ENCODE measurements around the gene FYCO1. TPM values are rescaled to one million over a fixed set of nuclear protein-coding genes. Genes with fewer than 3 reads are reported as not detected.
A peak's percentile ranks its signal among the peaks of the same experiment; 100 is the strongest.

Gene FYCO1
- total and polyA plus RNA-seq, 7 experiments from 2014 or later = 0.95 to 27.5 (median 21.5) TPM

GRCh38 chr3:45938043-45938435 is 57.6 kb downstream of the FYCO1 start:
- Histone ChIP-seq H3K27me3 (ENCODE audit: control insufficient read depth in 2 of 2, insufficient read depth in 2 of 2, low read length in 2 of 2) (no peaks in the 10 kb centered on the region), H3K4me1 (ENCODE audit: control insufficient read depth in 2 of 2, insufficient read depth in 2 of 2, low read length in 2 of 2) (peaks cover 7 to 26% of the 10 kb centered on the region in 2 donors), H3K36me3 (ENCODE audit: control insufficient read depth in 2 of 3, insufficient read depth in 3 of 3, low read length in 3 of 3) (peaks cover 0 to 45% (median 14%) of the 10 kb centered on the region in 3 experiments), H3K27ac (ENCODE audit: low read depth, low read length) (no peak overlapping the region), H3K9me3 (ENCODE audit: control insufficient read depth in 2 of 3, low read length in 3 of 3) (no peaks in the 10 kb centered on the region), H3K4me3 (ENCODE audit: low read length) (no peak overlapping the region)
- CTCF ChIA-PET = interaction anchor here (0.5 to 19.0 kb wide), 14 partner anchors 36 to 440 kb away, joined by 3 to 336 read pairs (median 4); partner anchors contain the start of gene CCR5
- Mint-ChIP-seq H3K9me3 (peaks cover 0 to 6% (median 0%) of the 10 kb centered on the region in 11 donors), H3K27ac (no peak overlapping the region), H3K4me1 (peaks cover 15 to 36% (median 21%) of the 10 kb centered on the region in 7 donors), H3K27me3 (no peaks in the 10 kb centered on the region), H3K4me3 (no peak overlapping the region), H3K36me3 (peaks cover 7 to 60% (median 33%) of the 10 kb centered on the region in 5 donors)
- POLR2A ChIA-PET = interaction anchor here (0.6 to 1.4 kb wide), 6 partner anchors 56 to 141 kb away, joined by 3 to 8 read pairs (median 4); partner anchors contain the start of gene FYCO1
- DNase-seq (no peak), ATAC-seq (no peak)
- intact Hi-C loops (cut with micrococcal nuclease) = loop anchor here (1.0 to 2.0 kb wide), 6 partner anchors 38 to 441 kb away; partner anchors contain the start of genes CCR1 (in 1 of the 2), CCR5 (in 1 of the 2) and FYCO1 (in 1 of the 2)

- no peaks in the 10 kb centered on the region for H3K27me3 ChIP-seq (ENCODE audit: control insufficient read depth in 2 of 2, insufficient read depth in 2 of 2, low read length in 2 of 2)
- DNase-seq (no peak), ATAC-seq (no peak)
- Mint-ChIP-seq H3K4me1 (peaks cover 10 to 30% (median 15%) of the 10 kb centered on the region in 7 donors), H3K9me3 (peaks cover 0 to 6% (median 0%) of the 10 kb centered on the region in 11 donors), H3K36me3 (peaks cover 7 to 60% (median 34%) of the 10 kb centered on the region in 5 donors), H3K27ac (no peak overlapping the region), H3K4me3 (no peak overlapping the region), H3K27me3 (no peaks in the 10 kb centered on the region)
- ChIA-PET POLR2A (interaction anchor here (0.6 to 1.3 kb wide), 3 partner anchors 59 to 142 kb away, joined by 3 read pairs; partner anchors contain the start of gene FYCO1), CTCF (interaction anchor here (0.6 to 19.0 kb wide), 8 partner anchors 9 to 441 kb away, joined by 3 to 336 read pairs (median 3); partner anchors contain the start of gene FYCO1)
- H3K9me3 ChIP-seq (ENCODE audit: control insufficient read depth in 2 of 3, low read length in 3 of 3) = no peaks in the 10 kb centered on the region
- H3K36me3 ChIP-seq (ENCODE audit: control insufficient read depth in 2 of 3, insufficient read depth in 3 of 3, low read length in 3 of 3) = peaks cover 0 to 51% (median 14%) of the 10 kb centered on the region in 3 experiments
- intact Hi-C loops (cut with micrococcal nuclease) = loop anchor here (1.0 to 2.0 kb wide), 6 partner anchors 39 to 441 kb away; partner anchors contain the start of genes CCR1 (in 1 of the 2), CCR5 (in 1 of the 2) and FYCO1 (in 1 of the 2)
- H3K4me1 ChIP-seq (ENCODE audit: control insufficient read depth in 2 of 2, insufficient read depth in 2 of 2, low read length in 2 of 2) = peaks cover 5 to 20% of the 10 kb centered on the region in 2 donors
- H3K4me3 ChIP-seq (ENCODE audit: low read length) = no peak overlapping the region
- no peak overlapping the region for H3K27ac ChIP-seq (ENCODE audit: low read depth, low read length)
Measured at GRCh38 chr3:45937206-45938042, 58.2 kb downstream of the FYCO1 start.

DNA sequence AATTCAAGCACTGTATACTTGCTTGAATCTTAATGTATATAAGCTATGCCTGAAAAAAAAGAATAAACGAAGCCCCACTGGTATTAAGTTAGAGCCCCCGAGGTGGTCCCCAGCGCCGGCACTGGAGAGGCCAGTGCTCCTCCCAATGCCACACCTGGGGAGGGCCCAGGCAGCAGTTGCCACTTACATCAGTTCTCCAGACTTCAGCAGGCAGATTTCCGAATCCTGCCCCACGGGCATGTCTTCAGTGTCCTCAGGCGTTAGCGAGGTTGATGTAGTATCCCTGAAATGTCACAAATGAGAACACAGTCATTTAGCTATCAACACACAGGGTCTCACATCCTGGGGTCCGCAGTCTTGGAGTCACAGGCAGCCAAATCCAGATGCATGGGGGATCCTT is 59.4 kb downstream of the FYCO1 start:
- ChIA-PET CTCF (interaction anchor here (0.6 to 19.0 kb wide), 3 partner anchors 10 to 852 kb away, joined by 3 to 336 read pairs (median 3); no protein-coding TSS in a partner anchor), POLR2A (interaction anchor here (0.8 kb wide), 1 partner anchor 140 kb away, joined by 3 read pairs; no protein-coding TSS in a partner anchor)
- H3K36me3 Mint-ChIP-seq = peaks cover 13 to 63% (median 39%) of the 10 kb centered on the region in 5 donors
- no peak overlapping the region for H3K4me3 Mint-ChIP-seq
- intact Hi-C loops (cut with micrococcal nuclease) = no loop called here
- Histone ChIP-seq H3K36me3 (ENCODE audit: control insufficient read depth in 2 of 3, insufficient read depth in 3 of 3, low read length in 3 of 3) (peaks cover 0 to 62% (median 14%) of the 10 kb centered on the region in 3 experiments), H3K27ac (ENCODE audit: low read depth, low read length) (no peak overlapping the region), H3K4me1 (ENCODE audit: control insufficient read depth in 2 of 2, insufficient read depth in 2 of 2, low read length in 2 of 2) (peaks cover 5 to 10% of the 10 kb centered on the region in 2 donors), H3K27me3 (ENCODE audit: control insufficient read depth in 2 of 2, insufficient read depth in 2 of 2, low read length in 2 of 2) (no peaks in the 10 kb centered on the region), H3K9me3 (ENCODE audit: control insufficient read depth in 2 of 3, low read length in 3 of 3) (no peaks in the 10 kb centered on the region), H3K4me3 (ENCODE audit: low read length) (no peak overlapping the region)
- DNase-seq = no peak
- peaks cover 0 to 6% (median 0%) of the 10 kb centered on the region in 11 donors for H3K9me3 Mint-ChIP-seq
- H3K27me3 Mint-ChIP-seq = no peaks in the 10 kb centered on the region
- no peak for ATAC-seq
- H3K27ac Mint-ChIP-seq = no peak overlapping the region
- peaks cover 7 to 23% (median 10%) of the 10 kb centered on the region in 7 donors for H3K4me1 Mint-ChIP-seq

DNA sequence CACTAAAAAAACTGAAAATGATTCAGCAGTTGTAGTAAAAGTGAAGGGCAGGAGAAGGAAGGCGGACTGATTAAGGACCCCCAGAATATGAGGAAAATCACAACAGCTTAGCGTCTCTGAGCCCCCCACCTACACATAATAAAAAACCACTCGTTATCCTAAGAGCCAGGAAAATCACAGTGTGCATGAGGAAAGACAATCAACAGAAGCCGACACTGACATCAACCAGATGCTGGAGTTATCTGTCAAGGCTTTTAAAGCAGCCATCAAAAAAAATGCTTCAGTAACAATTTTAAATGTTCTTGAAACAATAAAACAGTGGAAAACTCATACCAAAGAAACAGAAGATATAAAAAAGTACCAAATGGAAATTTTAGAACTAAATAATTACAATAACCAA is 62.0 kb downstream of the FYCO1 start:
- Histone ChIP-seq H3K27me3 (ENCODE audit: control insufficient read depth in 2 of 2, insufficient read depth in 2 of 2, low read length in 2 of 2) (no peaks in the 10 kb centered on the region), H3K36me3 (ENCODE audit: control insufficient read depth in 2 of 3, insufficient read depth in 3 of 3, low read length in 3 of 3) (peaks cover 7 to 89% (median 24%) of the 10 kb centered on the region in 3 experiments), H3K9me3 (ENCODE audit: control insufficient read depth in 2 of 3, low read length in 3 of 3) (no peaks in the 10 kb centered on the region), H3K4me3 (ENCODE audit: low read length) (no peak overlapping the region), H3K27ac (ENCODE audit: low read depth, low read length) (no peak overlapping the region), H3K4me1 (ENCODE audit: control insufficient read depth in 2 of 2, insufficient read depth in 2 of 2, low read length in 2 of 2) (no peaks in the 10 kb centered on the region)
- ChIA-PET CTCF (interaction anchor here (19.0 kb wide), 1 partner anchor 147 kb away, joined by 336 read pairs; no protein-coding TSS in a partner anchor), POLR2A (no interaction called here)
- no peak overlapping the region for H3K4me3 Mint-ChIP-seq
- H3K27ac Mint-ChIP-seq = peak overlapping the region in 1 of 9 donors; percentile 48
- DNase-seq (no peak), ATAC-seq (no peak)
- intact Hi-C loops (cut with micrococcal nuclease) = no loop called here
- H3K4me1 Mint-ChIP-seq = peaks cover 1 to 12% (median 4%) of the 10 kb centered on the region in 7 donors
- H3K27me3 Mint-ChIP-seq = no peaks in the 10 kb centered on the region
- peaks cover 18 to 78% (median 48%) of the 10 kb centered on the region in 5 donors for H3K36me3 Mint-ChIP-seq
- no peaks in the 10 kb centered on the region for H3K9me3 Mint-ChIP-seq

- intact Hi-C loops (cut with micrococcal nuclease) = no loop called here
- Histone ChIP-seq H3K4me3 (ENCODE audit: low read length) (no peak overlapping the region), H3K27me3 (ENCODE audit: control insufficient read depth in 2 of 2, insufficient read depth in 2 of 2, low read length in 2 of 2) (no peaks in the 10 kb centered on the region), H3K9me3 (ENCODE audit: control insufficient read depth in 2 of 3, low read length in 3 of 3) (no peaks in the 10 kb centered on the region), H3K36me3 (ENCODE audit: control insufficient read depth in 2 of 3, insufficient read depth in 3 of 3, low read length in 3 of 3) (peaks cover 10 to 88% (median 29%) of the 10 kb centered on the region in 3 experiments), H3K27ac (ENCODE audit: low read depth, low read length) (no peak overlapping the region), H3K4me1 (ENCODE audit: control insufficient read depth in 2 of 2, insufficient read depth in 2 of 2, low read length in 2 of 2) (no peaks in the 10 kb centered on the region)
- POLR2A ChIA-PET = interaction anchor here (0.8 kb wide), 1 partner anchor 37 kb away, joined by 3 read pairs; no protein-coding TSS in a partner anchor
- ATAC-seq (peak; percentile 74), DNase-seq (no peak)
- H3K9me3 Mint-ChIP-seq = no peaks in the 10 kb centered on the region
- peaks cover 18 to 82% (median 52%) of the 10 kb centered on the region in 5 donors for H3K36me3 Mint-ChIP-seq
- H3K27ac Mint-ChIP-seq = no peak overlapping the region
- peaks cover 0 to 9% (median 5%) of the 10 kb centered on the region in 7 donors for H3K4me1 Mint-ChIP-seq
- no peaks in the 10 kb centered on the region for H3K27me3 Mint-ChIP-seq
- CTCF ChIA-PET = interaction anchor here (0.6 to 19.0 kb wide), 3 partner anchors 98 to 272 kb away, joined by 3 to 336 read pairs (median 4); no protein-coding TSS in a partner anchor
- no peak overlapping the region for H3K4me3 Mint-ChIP-seq
Measured at GRCh38 chr3:45932112-45932511, 63.5 kb downstream of the FYCO1 start.

GRCh38 chr3:45931496-45931895 is 64.1 kb downstream of the FYCO1 start:
- Histone ChIP-seq H3K27me3 (ENCODE audit: control insufficient read depth in 2 of 2, insufficient read depth in 2 of 2, low read length in 2 of 2) (no peaks in the 10 kb centered on the region), H3K27ac (ENCODE audit: low read depth, low read length) (no peak overlapping the region), H3K9me3 (ENCODE audit: control insufficient read depth in 2 of 3, low read length in 3 of 3) (no peaks in the 10 kb centered on the region), H3K4me1 (ENCODE audit: control insufficient read depth in 2 of 2, insufficient read depth in 2 of 2, low read length in 2 of 2) (no peaks in the 10 kb centered on the region), H3K4me3 (ENCODE audit: low read length) (no peak overlapping the region), H3K36me3 (ENCODE audit: control insufficient read depth in 2 of 3, insufficient read depth in 3 of 3, low read length in 3 of 3) (peaks cover 10 to 82% (median 29%) of the 10 kb centered on the region in 3 experiments)
- CTCF ChIA-PET = interaction anchor here (0.9 to 19.0 kb wide), 3 partner anchors 149 to 271 kb away, joined by 4 to 336 read pairs (median 9); no protein-coding TSS in a partner anchor
- Mint-ChIP-seq H3K27me3 (no peaks in the 10 kb centered on the region), H3K27ac (peak overlapping the region in 2 of 9 donors; percentile 50 to 63), H3K4me3 (no peak overlapping the region), H3K4me1 (peaks cover 0 to 9% (median 5%) of the 10 kb centered on the region in 7 donors), H3K9me3 (no peaks in the 10 kb centered on the region), H3K36me3 (peaks cover 18 to 86% (median 56%) of the 10 kb centered on the region in 5 donors)
- POLR2A ChIA-PET = interaction anchor here (0.8 kb wide), 1 partner anchor 38 kb away, joined by 3 read pairs; no protein-coding TSS in a partner anchor
- ATAC-seq (no peak), DNase-seq (no peak)
- intact Hi-C loops (cut with micrococcal nuclease) = no loop called here

All from naive thymus-derived CD4-positive, alpha-beta T cell (primary cell).